Measurements from ENCODE around the gene BCORL1. TPM values are rescaled to one million over a fixed set of nuclear protein-coding genes. Genes with fewer than 3 reads are reported as not detected.

Gene BCORL1
- total and polyA plus RNA-seq, 2 of the 4 experiments (the other 2 are of a cell fraction) = 0.54 to 1.6 TPM

GRCh38 chrX:129998021-129998420 is 15.6 kb downstream of the BCORL1 start:
- DNase-seq (no peak), ATAC-seq (ENCODE audit: low read depth) (no peak)
- no peak overlapping the region for H2BK15ac ChIP-seq (ENCODE audit: low read depth, low read length)
- H3K4me1 ChIP-seq (ENCODE audit: control insufficient read depth, insufficient read depth, low read length) = no peaks in the 10 kb centered on the region; the same call in 1 of the 2 replicates
- no peak overlapping the region for H2AK9ac ChIP-seq (replicated peaks; ENCODE audit: low read depth, low read length, poor library complexity)
- peaks cover 0 to 8% of the 10 kb centered on the region in 2 experiments; a peak in 1 of 4 replicates for H3K79me1 ChIP-seq (ENCODE audit: low read depth in 1 of 2, low read length in 2 of 2)
- H2BK120ac ChIP-seq (ENCODE audit: low read depth, low read length) = no peak overlapping the region
- TF ChIP-seq RAD21 (IDR thresholded peaks at IDR 0.05; ENCODE audit: low read length) = no peak
- no peak for TF ChIP-seq MAFK (IDR thresholded peaks at IDR 0.05; ENCODE audit: low read depth, low read length)
- no peak for TF ChIP-seq POLR2A (IDR thresholded peaks at IDR 0.05; ENCODE audit: low read depth, low read length)
- TF ChIP-seq FOS (IDR thresholded peaks at IDR 0.05; ENCODE audit: low read depth, low read length) = no peak
- TF ChIP-seq BHLHE40 (IDR thresholded peaks at IDR 0.05; ENCODE audit: low read depth, low read length) = no peak
- TF ChIP-seq SMC3 (IDR thresholded peaks at IDR 0.05; ENCODE audit: low read depth, low read length) = no peak
- no peak for TF ChIP-seq RFX5 (IDR thresholded peaks at IDR 0.05; ENCODE audit: low read depth, low read length)
- no peak for TF ChIP-seq CEBPB (IDR thresholded peaks at IDR 0.05; ENCODE audit: low read depth, low read length)
- no peak for TF ChIP-seq RCOR1 (IDR thresholded peaks at IDR 0.05; ENCODE audit: insufficient replicate concordance, low read length)
- no peak overlapping the region for H3K4me3 ChIP-seq (ENCODE audit: insufficient read depth, low read depth, low read length)
- POLR2A ChIA-PET (ENCODE audit: unreplicated experiment) = no interaction called here
- no peaks in the 10 kb centered on the region for H3K9me1 ChIP-seq (ENCODE audit: insufficient read depth, low read length)
- H4K8ac ChIP-seq (ENCODE audit: low read depth in 2 of 2, low read length in 2 of 2) = no peak overlapping the region
- H2AFZ ChIP-seq (replicated peaks; ENCODE audit: low read length, poor library complexity) = no peak overlapping the region
- CTCF ChIA-PET = no interaction called here
- H3K27me3 ChIP-seq (ENCODE audit: control insufficient read depth, insufficient read depth, low read length) = no peaks in the 10 kb centered on the region
- no peak overlapping the region for H3K4me2 ChIP-seq (ENCODE audit: low read depth, low read length)
- no peak overlapping the region for H2BK5ac ChIP-seq (ENCODE audit: low read depth, low read length, poor library complexity, severe bottlenecking)
- BruUV-seq (replicated peaks) = no TSS peak
- no peak overlapping the region for H4K91ac ChIP-seq (ENCODE audit: insufficient read depth, low read depth, low read length)
- no peak overlapping the region for H3K4ac ChIP-seq (ENCODE audit: low read depth, low read length)
- no peak overlapping the region for H3K14ac ChIP-seq (replicated peaks; ENCODE audit: low read depth, low read length)
- no CpG with 5 or more reads among the region's 3 CpGs for WGBS, 2 experiments (ENCODE audit: extremely low coverage in 2 of 2, insufficient read length in 1 of 2)
- H4K5ac ChIP-seq (ENCODE audit: low read depth, low read length) = no peak overlapping the region
- no peak overlapping the region for H2BK20ac ChIP-seq (ENCODE audit: low read depth, low read length)
- H2AK5ac ChIP-seq (ENCODE audit: low read depth, low read length) = no peak overlapping the region
- H3K56ac ChIP-seq (ENCODE audit: extremely low read depth, insufficient read depth, low read length) = no peak overlapping the region
- H3K23ac ChIP-seq (ENCODE audit: low read depth, low read length) = no peak overlapping the region
- H3K27ac ChIP-seq (ENCODE audit: insufficient read depth, low read length) = no peak overlapping the region
- dilution Hi-C loops (cut with HindIII; ENCODE audit: low sequenced_read_pairs, unreplicated experiment) (no loop called here), intact Hi-C loops (cut with micrococcal nuclease) (no loop called here), in situ Hi-C loops (cut with MboI; ENCODE audit: low sequenced_read_pairs) (no loop called here)
- H3K18ac ChIP-seq (ENCODE audit: low read depth, low read length) = no peak overlapping the region
- no peak overlapping the region for H3K9ac ChIP-seq (ENCODE audit: low read depth, low read length)
- H4K20me1 ChIP-seq (ENCODE audit: insufficient read depth, low read length) = no peaks in the 10 kb centered on the region
- H3K36me3 ChIP-seq (ENCODE audit: control insufficient read depth, insufficient read depth, low read length) = no peaks in the 10 kb centered on the region
- no peaks in the 10 kb centered on the region for H3K9me3 ChIP-seq (ENCODE audit: control insufficient read depth, insufficient read depth, low read length)

All from IMR-90 (cell line).